Stimulated activated CD8-positive, alpha-beta memory T cell treated with anti-CD3 and anti-CD28 coated beads, Interleukin-7, amount 100 ng/mL, for 4 hours (primary cell): ENCODE data around the gene SPATA13.
"Not testable (repeated sequence)": the region's sequence is repeated elsewhere in the genome, so short reads cannot be mapped to it uniquely, and the experiment has no call there.

Experiments
- DNase-seq, 2 donors: peaks; one replicate each; pipeline ENCODE4 v3.0.0-alpha.2; 2020; ENCODE audit warnings: low read depth in 2 of 2

The SPATA13 gene

GRCh38 chr13:24313439-24313838, 152.9 kb downstream of the SPATA13 start:
- no peak for DNase-seq

GRCh38 chr13:24317835-24318234, 157.3 kb downstream of the SPATA13 start:
- not testable (repeated sequence) for DNase-seq

- DNase-seq = not testable (repeated sequence)
Measured at GRCh38 chr13:24318878-24319277, 158.4 kb downstream of the SPATA13 start.

- not testable (repeated sequence) for DNase-seq
Measured at GRCh38 chr13:24319641-24320040, 159.1 kb downstream of the SPATA13 start.

- not testable (repeated sequence) for DNase-seq
Measured at GRCh38 chr13:24321416-24321815, 160.9 kb downstream of the SPATA13 start.

- DNase-seq = not testable (repeated sequence)
Measured at GRCh38 chr13:24322470-24322869, 161.9 kb downstream of the SPATA13 start.

GRCh38 chr13:24323036-24323738, 162.7 kb downstream of the SPATA13 start:
- DNase-seq = no peak

GRCh38 chr13:24323739-24324075, 163.2 kb downstream of the SPATA13 start:
- no peak for DNase-seq

- DNase-seq = not testable (repeated sequence)
Measured at GRCh38 chr13:24327598-24327997, 167.1 kb downstream of the SPATA13 start.

GRCh38 chr13:24328145-24328544, 167.6 kb downstream of the SPATA13 start:
- DNase-seq = no peak

GRCh38 chr13:24338721-24339120, 178.2 kb downstream of the SPATA13 start:
- DNase-seq = no peak

GRCh38 chr13:24339937-24340607, 179.6 kb downstream of the SPATA13 start:
- DNase-seq = no peak

GRCh38 chr13:24340608-24340955, 180.1 kb downstream of the SPATA13 start:
- no peak for DNase-seq

GRCh38 chr13:24341439-24341838, 180.9 kb downstream of the SPATA13 start:
- DNase-seq = no peak

- no peak for DNase-seq
Measured at GRCh38 chr13:24348385-24348784, 187.9 kb downstream of the SPATA13 start.

- no peak for DNase-seq
Measured at GRCh38 chr13:24348797-24349515, 188.4 kb downstream of the SPATA13 start.

GRCh38 chr13:24349778-24350664, 189.5 kb downstream of the SPATA13 start:
- DNase-seq = not testable (repeated sequence)

- no peak for DNase-seq
Measured at GRCh38 chr13:24351423-24351822, 190.9 kb downstream of the SPATA13 start.

- DNase-seq = no peak
Measured at GRCh38 chr13:24353736-24354135, 193.2 kb downstream of the SPATA13 start.

- no peak for DNase-seq
Measured at GRCh38 chr13:24355103-24355502, 194.6 kb downstream of the SPATA13 start.

- DNase-seq = no peak
Measured at GRCh38 chr13:24356270-24356669, 195.8 kb downstream of the SPATA13 start.
